Prostate gland (tissue), 2 donors: ENCODE results near the gene RNF43. TPM values are rescaled to one million over a fixed set of nuclear protein-coding genes. Genes with fewer than 3 reads are reported as not detected.

Source experiments
- DNase-seq: peaks from one replicate; pipeline ENCODE4 v3.0.0-alpha.2; 2019; ENCODE audit warnings: low spot score
- H3K27ac ChIP-seq, 2 donors: fragments of 200-600 bp; sonication (generic); 2 replicates each; pipeline ENCODE4 v1.5.1; 2017 to 2019
- H3K27me3 ChIP-seq: fragments of 200-600 bp; sonication (generic); replicated peaks from 2 replicates; pipeline ENCODE4 v1.5.1; 2019; ENCODE audit not compliant: insufficient read depth
- H3K36me3 ChIP-seq, 2 donors: fragments of 200-600 bp; sonication (generic); 1 replicate in 1 of 2; 2 replicates in 1 of 2; pipeline versions ENCODE4 v1.5.1 to v1.8.1; 2017 to 2019
- H3K4me1 ChIP-seq: fragments of 200-600 bp; sonication (generic); replicated peaks from 2 replicates; pipeline ENCODE4 v1.5.1; 2019
- H3K4me3 ChIP-seq, 2 donors: fragments of 200-600 bp; sonication (generic); 2 replicates each; pipeline ENCODE4 v1.5.1; 2017 to 2019
- H3K9me3 ChIP-seq: fragments of 200-600 bp; sonication (generic); 2 replicates; pipeline ENCODE4 v1.5.1; 2017
- CTCF ChIP-seq, 4 experiments: fragments of 200-600 bp in 2 of 4; fragments of 450-650 bp in 2 of 4; sonication (generic) in 2 of 4; IDR thresholded peaks; 1 replicate in 3 of 4; 2 replicates in 1 of 4; pipeline ENCODE4 v1.5.1; 2016 to 2019; ENCODE audit warnings: antibody characterized with exemption in 4 of 4, mild to moderate bottlenecking in 2 of 4, moderate library complexity in 2 of 4
- POLR2A ChIP-seq: fragments of 450-650 bp; IDR thresholded peaks from one replicate; pipeline ENCODE4 v1.6.1; 2016; ENCODE audit warnings: antibody characterized with exemption, mild to moderate bottlenecking
- POLR2AphosphoS5 ChIP-seq: sonication (generic); formaldehyde crosslinking; IDR thresholded peaks from one replicate; pipeline ENCODE4 v1.6.1; 2017; ENCODE audit warnings: antibody characterized with exemption
- WGBS: methylation state at CpG from one replicate; pipeline ENCODE4 v1.1.5; 2018; 5-methylcytosine and 5-hydroxymethylcytosine counted together
- intact Hi-C: fragments of 100-400 bp; cut with DNase I; formaldehyde crosslinking; loops from one replicate; pipeline ENCODE4 v1.14.2; 2022
- total RNA-seq, 2 donors: library from RNA; depleted of rRNA; stranded (reverse); fragments of >200 nt; gene quantifications; one replicate each; pipeline ENCODE4 v1.1.0, GENCODE V29; 2016

The RNF43 gene
- 10 to 100 TPM; 29.3 to 31.9 TPM for total RNA-seq

DNA sequence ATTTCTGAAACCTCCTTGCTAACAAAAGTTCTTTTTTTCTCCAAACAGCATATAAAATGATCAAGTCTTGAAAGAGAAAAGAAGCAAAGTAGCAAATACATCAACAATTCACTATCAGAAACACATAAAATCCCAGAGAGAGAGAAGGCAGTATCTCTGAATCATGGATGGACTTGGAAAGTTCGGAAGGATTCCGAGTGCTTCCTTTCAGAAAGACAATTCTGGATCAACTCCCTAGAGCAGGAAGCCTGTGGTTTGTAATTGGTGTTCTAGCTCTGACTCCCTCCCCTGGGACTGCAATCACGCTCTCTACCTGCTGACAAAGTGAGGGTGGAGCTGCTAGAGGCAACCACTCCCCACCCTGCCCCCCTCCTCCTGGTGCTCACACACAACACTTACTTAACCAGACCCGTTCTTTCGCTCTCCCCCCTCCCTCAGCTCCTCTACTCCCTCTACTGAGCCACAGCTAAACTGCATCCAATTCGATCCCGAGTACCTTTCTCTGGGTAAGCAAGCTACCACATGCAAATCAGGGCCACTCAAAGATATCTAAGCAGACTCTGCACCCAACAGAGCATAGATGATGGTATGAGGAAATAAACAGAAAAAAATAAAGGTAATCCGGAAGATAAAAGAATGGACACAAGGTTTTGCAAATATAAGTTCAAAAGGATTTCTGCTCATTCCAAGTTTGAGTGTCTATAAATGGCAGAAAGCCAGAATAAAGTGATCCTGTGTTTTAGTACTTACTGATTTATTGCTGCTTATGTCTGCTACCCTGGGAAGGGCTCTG lies at the start of gene RNF43:
Gene RNF43 (minus strand): TSS at position 235 of the 793 bp plus-strand sequence. CDS start 1,957 bp downstream, outside the sequence.
- WGBS: 1% methylated on average over 8 of the region's 8 CpGs
- H3K27me3 ChIP-seq: no peaks in the 10 kb centered on the region
- no peaks in the 10 kb centered on the region for H3K9me3 ChIP-seq
- TF ChIP-seq POLR2AphosphoS5: peak; percentile 98
- TF ChIP-seq POLR2A: peak; percentile 95
- TF ChIP-seq CTCF (IDR thresholded peaks at IDR 0.05): peak; percentile 59 to 97 (median 88)
- H3K27ac ChIP-seq: peak within 1 kb of the TSS; percentile 81 to 84
- no peaks in the 10 kb centered on the region for H3K4me1 ChIP-seq
- H3K36me3 ChIP-seq: no peaks in the 10 kb centered on the region
- intact Hi-C loops: loop anchor here (5.0 kb wide), 3 partner anchors 65 to 170 kb away; partner anchors contain the start of gene SUPT4H1
- H3K4me3 ChIP-seq: peak within 1 kb of the TSS; percentile 37 to 40
- DNase-seq: peak; percentile 99

DNA sequence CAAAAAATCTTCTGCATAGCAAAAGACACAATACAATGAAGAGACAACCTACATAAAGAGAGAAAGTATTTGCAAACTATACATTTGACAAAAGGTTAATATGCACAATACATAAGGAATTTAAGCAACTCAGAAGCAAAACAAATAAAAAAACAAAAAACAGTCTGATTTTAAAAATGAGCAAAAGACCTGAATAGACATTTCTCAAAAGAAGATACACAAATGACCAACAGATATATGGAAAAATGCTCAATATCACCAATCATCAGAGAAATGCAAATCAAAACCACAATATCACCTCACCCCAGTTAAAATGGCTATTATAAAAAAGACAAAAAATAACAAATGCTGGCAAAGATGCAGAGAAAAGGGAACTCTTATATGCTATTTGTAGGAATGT lies 38.2 kb upstream of the RNF43 start:
- no peak for DNase-seq
- Histone ChIP-seq H3K27ac (no peak overlapping the region), H3K4me1 (no peaks in the 10 kb centered on the region), H3K9me3 (no peaks in the 10 kb centered on the region), H3K36me3 (no peaks in the 10 kb centered on the region), H3K27me3 (no peaks in the 10 kb centered on the region), H3K4me3 (no peak overlapping the region)
- intact Hi-C loops: no loop called here
- TF ChIP-seq POLR2AphosphoS5 (no peak), CTCF (IDR thresholded peaks at IDR 0.05) (no peak), POLR2A (no peak)

DNA sequence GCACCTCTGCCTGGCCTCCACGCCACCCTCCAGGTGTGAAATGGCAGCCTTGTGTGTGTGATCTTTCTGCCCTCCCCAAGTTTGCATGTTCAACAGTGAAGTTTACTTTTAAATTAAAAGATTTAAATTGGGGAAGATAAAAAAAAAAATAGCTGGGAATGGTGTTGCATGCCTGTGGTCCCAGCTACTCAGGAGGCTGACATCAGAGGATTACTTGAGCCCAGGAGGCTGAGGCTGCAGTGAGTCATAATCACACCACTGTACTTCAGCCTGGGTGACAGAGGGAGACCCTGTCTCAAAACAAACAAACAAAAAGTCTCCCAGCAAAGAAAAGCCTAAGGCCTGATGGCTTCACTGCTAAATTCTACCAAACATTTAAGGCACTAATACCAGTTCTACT lies 35.4 kb upstream of the RNF43 start:
- Histone ChIP-seq H3K27ac (no peak overlapping the region), H3K4me1 (no peaks in the 10 kb centered on the region), H3K36me3 (no peaks in the 10 kb centered on the region), H3K9me3 (no peaks in the 10 kb centered on the region), H3K27me3 (no peaks in the 10 kb centered on the region), H3K4me3 (no peak overlapping the region)
- 100% methylated on average over 1 of the region's 1 CpG for WGBS
- DNase-seq: no peak
- intact Hi-C loops: no loop called here
- TF ChIP-seq CTCF (IDR thresholded peaks at IDR 0.05): no peak
- TF ChIP-seq POLR2AphosphoS5: no peak
- TF ChIP-seq POLR2A: no peak

DNA sequence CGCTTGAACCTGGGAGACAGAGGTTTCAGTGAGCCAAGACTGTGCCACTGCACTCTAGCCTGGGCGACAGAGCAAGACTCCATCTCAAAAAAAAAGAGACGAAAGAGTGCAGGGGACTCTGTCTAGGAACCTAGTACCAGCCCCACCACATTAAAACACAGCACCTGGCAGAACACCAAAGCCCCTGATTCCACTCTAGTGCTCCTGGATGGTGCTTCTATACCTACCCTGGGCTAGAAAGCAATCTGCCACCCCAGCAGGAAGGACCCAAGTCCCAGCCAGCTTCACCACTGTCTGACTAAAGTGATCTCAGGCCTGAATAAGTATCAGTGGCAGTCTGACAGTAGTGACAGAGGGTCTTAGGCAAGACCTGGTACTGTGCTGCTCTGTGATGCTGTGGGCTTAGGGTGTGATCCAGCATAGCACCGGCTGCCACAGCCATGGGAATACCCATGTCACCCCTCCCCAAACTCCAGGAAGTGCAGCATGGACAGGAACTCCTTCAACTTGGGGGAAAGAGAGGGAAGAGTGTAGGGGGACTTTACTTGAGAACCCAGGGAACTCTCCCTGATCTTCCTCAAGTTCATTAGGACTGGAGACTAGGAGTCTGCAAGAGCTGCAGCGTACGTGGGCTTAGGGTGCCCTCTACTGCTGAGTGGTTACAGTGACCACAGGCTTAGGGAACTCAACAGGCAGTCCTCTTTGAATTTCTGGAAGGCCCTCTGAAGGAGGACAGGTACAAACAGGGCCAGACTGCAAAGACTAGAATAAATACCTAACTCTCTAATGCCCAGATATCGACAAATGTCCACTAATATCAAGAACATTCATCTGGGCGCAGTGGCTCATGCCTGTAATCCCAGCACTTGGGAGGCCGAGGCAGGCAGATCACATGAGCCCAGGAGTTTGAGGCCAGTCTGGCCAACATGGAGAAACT lies 30.0 kb upstream of the RNF43 start:
- Histone ChIP-seq H3K36me3 (no peaks in the 10 kb centered on the region), H3K4me3 (no peak overlapping the region), H3K27me3 (no peaks in the 10 kb centered on the region), H3K9me3 (no peaks in the 10 kb centered on the region), H3K27ac (no peak overlapping the region), H3K4me1 (no peaks in the 10 kb centered on the region)
- 76% methylated on average over 9 of the region's 9 CpGs for WGBS
- intact Hi-C loops: no loop called here
- DNase-seq: peak; percentile 70
- peak in 3 of 4 experiments; percentile 60 to 73 (median 73) for TF ChIP-seq CTCF (IDR thresholded peaks at IDR 0.05)
- TF ChIP-seq POLR2A: no peak
